Thyroid gland (tissue), 4 donors: ENCODE data around the gene PKP4.

Source experiments
- POLR2A ChIP-seq, 2 donors: fragments of 450-650 bp; IDR thresholded peaks; one replicate each; pipeline ENCODE4 v1.6.1; 2017; ENCODE audit warnings: antibody characterized with exemption in 2 of 2, mild to moderate bottlenecking in 2 of 2, moderate library complexity in 1 of 2
- TF ChIP-seq, protein P1 (sequence below), 6 experiments: fragments of 200-600 bp in 3 of 6; fragments of 450-650 bp in 3 of 6; sonication (generic) in 3 of 6; IDR thresholded peaks; one replicate each; pipeline ENCODE4 v1.5.1; 2016 to 2019; ENCODE audit warnings: antibody characterized with exemption in 6 of 6, mild to moderate bottlenecking in 2 of 6, inconsistent platforms in 1 of 6, moderate library complexity in 1 of 6

GRCh38 chr2:158413581-158413980 lies 43.2 kb upstream of the PKP4 start:
- TF ChIP-seq, protein P1, sequence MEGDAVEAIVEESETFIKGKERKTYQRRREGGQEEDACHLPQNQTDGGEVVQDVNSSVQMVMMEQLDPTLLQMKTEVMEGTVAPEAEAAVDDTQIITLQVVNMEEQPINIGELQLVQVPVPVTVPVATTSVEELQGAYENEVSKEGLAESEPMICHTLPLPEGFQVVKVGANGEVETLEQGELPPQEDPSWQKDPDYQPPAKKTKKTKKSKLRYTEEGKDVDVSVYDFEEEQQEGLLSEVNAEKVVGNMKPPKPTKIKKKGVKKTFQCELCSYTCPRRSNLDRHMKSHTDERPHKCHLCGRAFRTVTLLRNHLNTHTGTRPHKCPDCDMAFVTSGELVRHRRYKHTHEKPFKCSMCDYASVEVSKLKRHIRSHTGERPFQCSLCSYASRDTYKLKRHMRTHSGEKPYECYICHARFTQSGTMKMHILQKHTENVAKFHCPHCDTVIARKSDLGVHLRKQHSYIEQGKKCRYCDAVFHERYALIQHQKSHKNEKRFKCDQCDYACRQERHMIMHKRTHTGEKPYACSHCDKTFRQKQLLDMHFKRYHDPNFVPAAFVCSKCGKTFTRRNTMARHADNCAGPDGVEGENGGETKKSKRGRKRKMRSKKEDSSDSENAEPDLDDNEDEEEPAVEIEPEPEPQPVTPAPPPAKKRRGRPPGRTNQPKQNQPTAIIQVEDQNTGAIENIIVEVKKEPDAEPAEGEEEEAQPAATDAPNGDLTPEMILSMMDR (IDR thresholded peaks at IDR 0.05): no peak
- no peak for TF ChIP-seq POLR2A (IDR thresholded peaks at IDR 0.05)
